B cell (primary cell): Measurements from ENCODE around the gene TIE1. TPM values are rescaled to one million over a fixed set of nuclear protein-coding genes. Genes with fewer than 3 reads are reported as not detected.

Experiments
- ATAC-seq: fragments of 200-7000 bp; cut with Tn5 transposase; one replicate; pipeline ENCODE4 v1.10.0; 2021; ENCODE audit warnings: low read depth, mild to moderate bottlenecking, moderate number of reproducible peaks, moderate library complexity
- CTCF ChIA-PET: fragments of 350-600 bp; sonication (Branson Sonifier 250); formaldehyde crosslinking; loops from one replicate; lab custom pipeline; 2021; ENCODE audit warnings: antibody characterized with exemption, inconsistent platforms; lab: Charles Lee
- POLR2A ChIA-PET: fragments of 350-600 bp; sonication (Branson Sonifier 250); formaldehyde crosslinking; loops from one replicate; lab custom pipeline; 2021; ENCODE audit warnings: antibody characterized with exemption; lab: Charles Lee
- DNase-seq: peaks from one replicate; pipeline ENCODE4 v3.0.0; 2013
- H2AFZ ChIP-seq: 2 replicates; pipeline ENCODE4 v1.6.1; 2012; ENCODE audit warnings: mild to moderate bottlenecking, low read depth, low read length; ENCODE audit not compliant: insufficient read depth, poor library complexity, severe bottlenecking
- H3K27ac ChIP-seq, 2 donors: 1 replicate in 1 of 2; 2 replicates in 1 of 2; pipeline ENCODE4 v1.5.1; 2012 to 2013; ENCODE audit warnings: low read length in 2 of 2, mild to moderate bottlenecking in 2 of 2, moderate library complexity in 1 of 2
- H3K27me3 ChIP-seq, 4 experiments: fragments of 200-600 bp in 1 of 4; sonication (generic) in 1 of 4; replicated peaks in 1 of 4; 1 replicate in 2 of 4; 2 replicates in 2 of 4; pipeline versions ENCODE4 v1.6.1 to v1.7.0; 2013 to 2016; ENCODE audit warnings: low read length in 3 of 4, mild to moderate bottlenecking in 2 of 4, mixed read lengths in 1 of 4, moderate library complexity in 1 of 4; ENCODE audit not compliant: insufficient read depth in 4 of 4, control insufficient read depth in 3 of 4; ENCODE audit errors: control extremely low read depth in 1 of 4
- H3K36me3 ChIP-seq, 2 experiments: replicated peaks in 1 of 2; 1 replicate in 1 of 2; 2 replicates in 1 of 2; pipeline versions ENCODE4 v1.6.1 to v1.7.1; 2013; ENCODE audit warnings: low read length in 1 of 2; ENCODE audit not compliant: insufficient read depth in 2 of 2, control insufficient read depth in 1 of 2; ENCODE audit errors: control extremely low read depth in 1 of 2, extremely low read depth in 1 of 2
- H3K4me1 ChIP-seq, 2 donors: fragments of 200-600 bp in 1 of 2; sonication (generic) in 1 of 2; 1 replicate in 1 of 2; 2 replicates in 1 of 2; pipeline versions ENCODE4 v1.5.1 to v1.6.1; 2013 to 2017; ENCODE audit warnings: low read length in 2 of 2; ENCODE audit not compliant: control insufficient read depth in 2 of 2, insufficient read depth in 2 of 2
- H3K4me2 ChIP-seq: replicated peaks from 2 replicates; pipeline ENCODE3; 2012; ENCODE audit warnings: mild to moderate bottlenecking, low read depth, low read length; ENCODE audit not compliant: poor library complexity, severe bottlenecking
- H3K4me3 ChIP-seq, 5 experiments: fragments of 200-600 bp in 1 of 5; sonication (generic) in 1 of 5; 1 replicate in 3 of 5; 2 replicates in 2 of 5; pipeline versions ENCODE4 v1.5.1 to v1.7.0; 2011 to 2016; ENCODE audit warnings: low read length in 4 of 5, mild to moderate bottlenecking in 4 of 5, low read depth in 2 of 5, control low read depth in 1 of 5, moderate library complexity in 1 of 5; ENCODE audit not compliant: insufficient read depth in 1 of 5; ENCODE audit errors: control extremely low read depth in 1 of 5, extremely low read depth in 1 of 5
- H3K79me2 ChIP-seq: fragments of 200-600 bp; sonication (generic); one replicate; pipeline ENCODE4 v1.6.0; 2016; ENCODE audit warnings: low read length; ENCODE audit not compliant: control insufficient read depth, insufficient read depth
- H3K9ac ChIP-seq: fragments of 200-600 bp; sonication (generic); 2 replicates; pipeline ENCODE4 v1.6.1; 2017; ENCODE audit warnings: mild to moderate bottlenecking, low read length, moderate library complexity
- H3K9me3 ChIP-seq, 3 donors: one replicate each; pipeline versions ENCODE4 v1.6.1 to v1.7.1; 2013; ENCODE audit warnings: low read length in 2 of 3; ENCODE audit not compliant: control insufficient read depth in 2 of 3, insufficient read depth in 1 of 3; ENCODE audit errors: control extremely low read depth in 1 of 3
- H4K20me1 ChIP-seq: 2 replicates; pipeline ENCODE4 v1.6.0; 2012; ENCODE audit warnings: mild to moderate bottlenecking, low read length; ENCODE audit not compliant: insufficient read depth, control insufficient read depth, poor library complexity, severe bottlenecking
- H3K27ac Mint-ChIP-seq: one replicate; pipeline ENCODE4 v1.8.0; 2021; ENCODE audit warnings: mixed read lengths
- H3K27me3 Mint-ChIP-seq: one replicate; pipeline ENCODE4 v1.8.0; 2021; ENCODE audit warnings: mixed read lengths
- H3K4me1 Mint-ChIP-seq: one replicate; pipeline ENCODE4 v1.8.0; 2021; ENCODE audit warnings: mixed read lengths
- H3K4me3 Mint-ChIP-seq: one replicate; pipeline ENCODE4 v1.8.0; 2021; ENCODE audit warnings: mixed read lengths
- H3K9me3 Mint-ChIP-seq: one replicate; pipeline ENCODE4 v1.8.0; 2022; ENCODE audit warnings: mixed read lengths; ENCODE audit not compliant: insufficient read depth
- EZH2 ChIP-seq: IDR thresholded peaks from 2 replicates; pipeline ENCODE4 v1.6.1; 2012; ENCODE audit warnings: borderline replicate concordance, low read depth, mild to moderate bottlenecking, moderate library complexity, low read length; ENCODE audit not compliant: insufficient read depth, poor library complexity, severe bottlenecking
- WGBS: methylation state at CpG from one replicate; pipeline ENCODE4 v1.1.5; 2013; ENCODE audit warnings: missing lambda C conversion rate; ENCODE audit not compliant: insufficient coverage; 5-methylcytosine and 5-hydroxymethylcytosine counted together
- intact Hi-C: fragments of 100-400 bp; cut with micrococcal nuclease; formaldehyde crosslinking; loops from one replicate; pipeline ENCODE4 v1.10.0; 2022
- polyA plus RNA-seq: library from polyadenylated mRNA; depleted of rRNA; stranded (reverse); fragments of >200 nt; gene quantifications from 2 replicates; pipeline ENCODE4 v1.2.3, GENCODE V29; 2012
- total RNA-seq, 2 donors: library from RNA; stranded (reverse); fragments of 120-200 nt in 1 of 2; gene quantifications; 1 replicate in 1 of 2; 2 replicates in 1 of 2; pipeline versions ENCODE4 v1.2.3 to v1.2.4, GENCODE V29; 2013 to 2022
- TF ChIP-seq, protein P1 (sequence below): fragments of 200-600 bp; IDR thresholded peaks from one replicate; pipeline ENCODE4 v1.8.0; 2022; ENCODE audit warnings: antibody characterized with exemption, mild to moderate bottlenecking

Gene TIE1
- total and polyA plus RNA-seq, 2 donors (not counting 1 experiment from before 2014, with no cell fraction given) = 0.10 TPM; not detected in 1

- Histone ChIP-seq H3K36me3 (no peaks in the 10 kb centered on the region), H3K4me2 (no peak overlapping the region), H3K27me3 (no peaks in the 10 kb centered on the region), H3K27ac (no peak overlapping the region), H2AFZ (no peak overlapping the region), H3K9me3 (no peaks in the 10 kb centered on the region), H3K9ac (no peak overlapping the region), H3K79me2 (no peaks in the 10 kb centered on the region), H4K20me1 (no peaks in the 10 kb centered on the region), H3K4me1 (peaks cover 4 to 5% of the 10 kb centered on the region in 2 donors), H3K4me3 (no peak overlapping the region)
- no peak overlapping the region for H3K4me3 Mint-ChIP-seq
- no peak overlapping the region for H3K27ac Mint-ChIP-seq
- intact Hi-C loops = no loop called here
- DNase-seq (no peak), ATAC-seq (no peak)
- TF ChIP-seq, protein P1, sequence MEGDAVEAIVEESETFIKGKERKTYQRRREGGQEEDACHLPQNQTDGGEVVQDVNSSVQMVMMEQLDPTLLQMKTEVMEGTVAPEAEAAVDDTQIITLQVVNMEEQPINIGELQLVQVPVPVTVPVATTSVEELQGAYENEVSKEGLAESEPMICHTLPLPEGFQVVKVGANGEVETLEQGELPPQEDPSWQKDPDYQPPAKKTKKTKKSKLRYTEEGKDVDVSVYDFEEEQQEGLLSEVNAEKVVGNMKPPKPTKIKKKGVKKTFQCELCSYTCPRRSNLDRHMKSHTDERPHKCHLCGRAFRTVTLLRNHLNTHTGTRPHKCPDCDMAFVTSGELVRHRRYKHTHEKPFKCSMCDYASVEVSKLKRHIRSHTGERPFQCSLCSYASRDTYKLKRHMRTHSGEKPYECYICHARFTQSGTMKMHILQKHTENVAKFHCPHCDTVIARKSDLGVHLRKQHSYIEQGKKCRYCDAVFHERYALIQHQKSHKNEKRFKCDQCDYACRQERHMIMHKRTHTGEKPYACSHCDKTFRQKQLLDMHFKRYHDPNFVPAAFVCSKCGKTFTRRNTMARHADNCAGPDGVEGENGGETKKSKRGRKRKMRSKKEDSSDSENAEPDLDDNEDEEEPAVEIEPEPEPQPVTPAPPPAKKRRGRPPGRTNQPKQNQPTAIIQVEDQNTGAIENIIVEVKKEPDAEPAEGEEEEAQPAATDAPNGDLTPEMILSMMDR = no peak
- ChIA-PET CTCF (no interaction called here), POLR2A (no interaction called here)
- H3K27me3 Mint-ChIP-seq = no peaks in the 10 kb centered on the region
- H3K4me1 Mint-ChIP-seq = peaks cover 13% of the 10 kb centered on the region
- no peaks in the 10 kb centered on the region for H3K9me3 Mint-ChIP-seq
- WGBS = 100% methylated on average over 4 of the region's 10 CpGs
These were observed 50.9 kb downstream of the TIE1 start for GRCh38 chr1:43351421-43352350.

GRCh38 chr1:43352351-43352705 is 51.5 kb downstream of the TIE1 start:
- no peak for ATAC-seq
- Mint-ChIP-seq H3K4me1 (peaks cover 13% of the 10 kb centered on the region), H3K4me3 (no peak overlapping the region), H3K9me3 (no peaks in the 10 kb centered on the region), H3K27me3 (no peaks in the 10 kb centered on the region), H3K27ac (no peak overlapping the region)
- H2AFZ ChIP-seq = no peak overlapping the region
- no peak for DNase-seq
- TF ChIP-seq, protein P1 = no peak
- no peak for TF ChIP-seq EZH2
- ChIA-PET CTCF (no interaction called here), POLR2A (no interaction called here)
- intact Hi-C loops = no loop called here
- H3K9me3 ChIP-seq = no peaks in the 10 kb centered on the region
- H3K4me1 ChIP-seq = peaks cover 4 to 5% of the 10 kb centered on the region in 2 donors
- no peak overlapping the region for H3K4me3 ChIP-seq
- no peaks in the 10 kb centered on the region for H4K20me1 ChIP-seq
- no peaks in the 10 kb centered on the region for H3K36me3 ChIP-seq
- no peak overlapping the region for H3K27ac ChIP-seq
- no peak overlapping the region for H3K4me2 ChIP-seq
- WGBS = 100% methylated on average over 2 of the region's 2 CpGs
- no peak overlapping the region for H3K9ac ChIP-seq
- H3K79me2 ChIP-seq = no peaks in the 10 kb centered on the region
- H3K27me3 ChIP-seq = no peaks in the 10 kb centered on the region
